ENCODE data around the gene CACNA2D3.

GRCh38 chr3:54481606-54482365 is 359.4 kb downstream of the CACNA2D3 start:
- TF ChIP-seq CTCF (conservative IDR thresholded peaks at IDR 0.05; ENCODE audit: low read depth, low read length) (no peak), EZH2 (IDR thresholded peaks at IDR 0.05; ENCODE audit: low read length, unreplicated experiment) (no peak)
